GM19351 (cell line): ENCODE results near the gene RHOD.
A peak's percentile ranks its signal among the peaks of the same experiment; 100 is the strongest.

ENCODE experiments used
- ATAC-seq: cut with Tn5 transposase; IDR thresholded peaks from one replicate; pipeline ENCODE4 v1.9.1; 2021; ENCODE audit warnings: mild to moderate bottlenecking, moderate library complexity; ENCODE audit not compliant: unreplicated experiment

The RHOD gene

GRCh38 chr11:67113231-67113721 lies 56.6 kb downstream of the RHOD start:
- no peak for ATAC-seq

GRCh38 chr11:67114275-67114896 lies 57.7 kb downstream of the RHOD start:
- no peak for ATAC-seq

- ATAC-seq, result no peak
Measured at GRCh38 chr11:67116758-67117105, 60.1 kb downstream of the RHOD start.

- no peak for ATAC-seq
Measured at GRCh38 chr11:67117176-67117575, 60.5 kb downstream of the RHOD start.

GRCh38 chr11:67117672-67118180 lies 61.1 kb downstream of the RHOD start:
- peak; percentile 1 for ATAC-seq

GRCh38 chr11:67118181-67118766 lies 61.6 kb downstream of the RHOD start:
- peak; percentile 12 for ATAC-seq

GRCh38 chr11:67118801-67119584 lies 62.3 kb downstream of the RHOD start, which contains the start of gene KDM2A:
TSS of gene KDM2A (plus strand) at chr11:67119263. CDS start at chr11:67121317, 2,054 bp downstream.
- ATAC-seq, result peak; percentile 64

GRCh38 chr11:67119585-67120391 lies 63.1 kb downstream of the RHOD start:
- peak; percentile 16 for ATAC-seq

- no peak for ATAC-seq
Measured at GRCh38 chr11:67120456-67120855, 63.8 kb downstream of the RHOD start.

GRCh38 chr11:67120881-67121710 lies 64.4 kb downstream of the RHOD start:
- no peak for ATAC-seq
